Epithelial cell of proximal tubule (primary cell): ENCODE results near the gene ARMC2. TPM values are rescaled to one million over a fixed set of nuclear protein-coding genes. Genes with fewer than 3 reads are reported as not detected.

Source experiments
- DNase-seq: peaks from one replicate; pipeline ENCODE4 v3.0.0-alpha.2; 2011; ENCODE audit warnings: low read depth
- H3K4me3 ChIP-seq: 2 replicates; pipeline ENCODE4 v1.5.1; 2011; ENCODE audit warnings: low read depth, mild to moderate bottlenecking, low read length
- CTCF ChIP-seq: conservative IDR thresholded peaks from 2 replicates; pipeline ENCODE4 v1.5.1; 2012; ENCODE audit warnings: low read depth, mild to moderate bottlenecking, low read length
- total RNA-seq: library from RNA; depleted of rRNA; stranded (reverse); fragments of >200 nt; gene quantifications from 2 replicates; pipeline ENCODE4 v1.2.3, GENCODE V29; 2015

Gene ARMC2
- total RNA-seq, 1 donor from 2014 or later, result 1.7 TPM

DNA sequence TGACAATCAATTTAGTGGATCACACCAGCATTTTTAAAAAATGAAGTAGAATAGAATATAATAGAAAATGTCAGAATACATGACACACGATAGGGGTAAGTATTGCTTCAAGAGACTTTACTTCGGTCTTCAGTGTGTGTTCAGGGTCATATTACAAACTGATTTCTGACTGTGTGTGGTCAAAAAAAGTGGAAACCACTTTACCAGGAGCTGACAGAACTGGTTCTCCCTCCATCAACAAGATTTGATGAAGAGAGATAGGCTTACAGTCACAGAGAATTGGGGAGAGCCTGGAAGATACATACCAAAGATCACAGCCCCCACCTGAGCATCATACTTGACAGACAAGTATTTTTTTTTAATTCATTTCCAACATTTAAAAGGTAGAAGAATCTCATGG, 21.7 kb downstream of the ARMC2 start:
- TF ChIP-seq CTCF, result no peak
- no peak overlapping the region for H3K4me3 ChIP-seq
- no peak for DNase-seq

DNA sequence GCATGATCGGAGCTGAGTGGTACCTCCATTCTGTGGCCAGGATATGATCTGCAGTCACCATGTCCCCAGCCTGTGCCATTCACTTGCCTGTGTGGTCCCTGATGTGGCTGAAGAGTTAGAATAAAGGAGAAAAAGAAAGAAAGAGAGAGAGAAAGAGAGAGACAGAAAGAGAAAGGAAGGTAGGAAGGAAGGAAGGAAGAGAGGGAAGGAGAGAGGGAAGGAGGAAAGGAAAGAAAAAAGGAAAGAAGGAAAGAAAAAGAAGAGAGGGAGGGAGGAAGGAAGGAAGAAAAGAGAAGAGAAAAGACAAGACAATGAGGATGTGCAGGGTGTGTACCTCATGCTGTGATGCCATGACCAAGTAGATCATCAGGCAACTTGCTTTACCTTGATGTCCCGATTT, 22.1 kb downstream of the ARMC2 start:
- TF ChIP-seq CTCF, result no peak
- no peak for DNase-seq
- no peak overlapping the region for H3K4me3 ChIP-seq

DNA sequence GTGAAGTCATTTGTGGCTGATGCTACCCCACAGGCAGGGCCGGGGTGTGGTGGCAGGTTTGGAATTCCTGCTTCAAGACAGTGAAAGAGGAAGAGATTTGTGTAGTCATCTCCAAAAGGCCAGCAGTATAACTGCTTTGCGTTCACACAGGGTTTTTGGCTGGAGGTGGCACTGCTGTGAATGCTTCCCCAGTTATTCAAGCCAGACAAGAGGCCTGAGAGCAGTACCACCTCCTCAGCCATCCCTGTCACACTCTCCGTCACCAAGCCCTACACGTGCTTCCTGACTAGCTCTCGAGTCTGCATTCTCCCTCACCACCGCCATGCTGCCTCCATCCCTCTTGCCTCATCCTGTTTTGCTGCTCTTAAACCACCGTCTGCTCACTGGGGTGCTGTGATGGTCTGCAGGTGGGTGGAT, 23.9 kb downstream of the ARMC2 start:
- TF ChIP-seq CTCF, result no peak
- H3K4me3 ChIP-seq, result no peak overlapping the region
- DNase-seq, result no peak

DNA sequence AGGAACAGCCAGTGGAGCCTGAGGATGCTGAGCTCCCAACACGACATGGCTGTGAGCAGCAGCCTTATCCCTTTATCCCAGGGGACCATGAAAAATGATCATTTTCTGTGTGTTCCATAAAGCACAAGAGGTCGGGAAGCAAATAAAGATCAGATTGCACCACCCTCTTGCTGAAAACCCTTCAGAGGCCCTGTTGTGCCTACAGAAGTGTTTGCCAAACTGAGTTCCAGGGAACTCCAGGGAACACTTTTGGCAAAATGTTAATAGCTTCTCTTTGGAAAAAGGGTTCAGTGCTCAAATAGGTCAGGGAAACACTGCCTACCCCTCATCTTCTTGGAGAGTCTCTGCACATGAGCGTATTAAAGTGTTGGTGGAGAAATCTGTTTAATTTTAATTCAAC, 24.4 kb downstream of the ARMC2 start:
- TF ChIP-seq CTCF, result no peak
- H3K4me3 ChIP-seq, result no peak overlapping the region
- no peak for DNase-seq

- no peak overlapping the region for H3K4me3 ChIP-seq
- no peak for TF ChIP-seq CTCF
- DNase-seq, result no peak
Measured at GRCh38 chr6:108873251-108873650, 25.0 kb downstream of the ARMC2 start.

GRCh38 chr6:108873971-108874370, 25.7 kb downstream of the ARMC2 start:
- TF ChIP-seq CTCF, result no peak
- no peak for DNase-seq
- no peak overlapping the region for H3K4me3 ChIP-seq

DNA sequence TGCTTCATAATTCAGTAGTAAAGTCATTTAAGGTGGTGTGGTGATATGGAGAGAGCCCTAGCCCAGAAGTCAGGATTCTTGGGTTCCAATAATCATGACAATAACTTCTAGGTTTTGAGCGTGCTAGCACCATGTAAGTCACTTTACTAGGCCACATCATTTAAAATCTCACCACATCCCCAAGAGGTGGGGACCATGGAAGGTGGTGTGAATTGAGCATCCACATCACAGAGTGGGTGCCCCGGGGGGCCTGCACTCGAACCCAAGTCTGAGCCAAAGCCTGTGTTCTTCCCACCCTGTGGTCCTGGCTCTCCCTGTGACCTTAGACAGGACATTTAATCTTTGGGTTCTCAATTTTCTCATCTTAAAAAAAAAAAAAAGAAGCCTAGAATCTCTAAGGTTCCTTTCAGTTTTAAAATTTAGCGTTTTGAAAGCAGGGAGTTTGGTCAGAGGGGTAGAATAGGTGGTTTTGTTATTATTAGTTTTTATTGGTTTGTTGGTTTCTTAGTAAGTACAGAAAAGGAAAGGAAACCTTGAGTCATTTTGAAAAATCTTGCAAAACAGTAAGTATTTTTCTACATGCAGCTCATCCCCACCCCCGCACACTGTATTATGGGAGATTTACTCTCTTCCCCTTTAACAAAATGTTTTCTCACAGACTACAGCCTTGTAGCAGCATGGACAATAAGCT, 26.4 kb downstream of the ARMC2 start:
- no peak for DNase-seq
- TF ChIP-seq CTCF, result no peak
- no peak overlapping the region for H3K4me3 ChIP-seq
